Activated CD4-positive, alpha-beta T cell treated with anti-CD3 and anti-CD28 coated beads for 4 hours (primary cell): Measurements from ENCODE around the gene DIP2C.
"Not testable (repeated sequence)": the region's sequence is repeated elsewhere in the genome, so short reads cannot be mapped to it uniquely, and the experiment has no call there.

Source experiments
- DNase-seq, 2 donors: peaks; one replicate each; pipeline ENCODE4 v3.0.0-alpha.2; 2020

Gene DIP2C

GRCh38 chr10:659688-660141 lies 29.8 kb downstream of the DIP2C start:
- no peak for DNase-seq

- not testable (repeated sequence) for DNase-seq
These were observed 31.6 kb downstream of the DIP2C start for GRCh38 chr10:657816-658350.

GRCh38 chr10:656883-657282 lies 32.6 kb downstream of the DIP2C start:
- no peak for DNase-seq

- DNase-seq, result no peak
These were observed 34.3 kb downstream of the DIP2C start for GRCh38 chr10:655184-655583.

GRCh38 chr10:654647-654996 lies 34.8 kb downstream of the DIP2C start:
- DNase-seq, result no peak

- DNase-seq, result no peak
These were observed 35.3 kb downstream of the DIP2C start for GRCh38 chr10:653991-654646.

- DNase-seq, result not testable (repeated sequence)
These were observed 36.5 kb downstream of the DIP2C start for GRCh38 chr10:652832-653459.

- DNase-seq, result no peak
These were observed 37.2 kb downstream of the DIP2C start for GRCh38 chr10:652233-652632.

- DNase-seq, result no peak
These were observed 37.8 kb downstream of the DIP2C start for GRCh38 chr10:651692-652091.

- no peak for DNase-seq
These were observed 38.4 kb downstream of the DIP2C start for GRCh38 chr10:650886-651615.

- DNase-seq, result no peak
These were observed 39.0 kb downstream of the DIP2C start for GRCh38 chr10:650441-650851.

- DNase-seq, result no peak
These were observed 39.5 kb downstream of the DIP2C start for GRCh38 chr10:649798-650440.

- no peak for DNase-seq
These were observed 40.0 kb downstream of the DIP2C start for GRCh38 chr10:649445-649797.

- not testable (repeated sequence) for DNase-seq
These were observed 42.4 kb downstream of the DIP2C start for GRCh38 chr10:647019-647418.

GRCh38 chr10:646118-646524 lies 43.3 kb downstream of the DIP2C start:
- DNase-seq, result no peak

- no peak for DNase-seq
These were observed 44.5 kb downstream of the DIP2C start for GRCh38 chr10:644943-645334.

GRCh38 chr10:644076-644942 lies 45.2 kb downstream of the DIP2C start:
- no peak for DNase-seq

- DNase-seq, result no peak
These were observed 47.1 kb downstream of the DIP2C start for GRCh38 chr10:642186-642890.

- no peak for DNase-seq
These were observed 48.1 kb downstream of the DIP2C start for GRCh38 chr10:641149-642010.

GRCh38 chr10:640673-641045 lies 48.8 kb downstream of the DIP2C start:
- DNase-seq, result no peak
